ENCODE data around the gene CTBS.

Gene CTBS

DNA sequence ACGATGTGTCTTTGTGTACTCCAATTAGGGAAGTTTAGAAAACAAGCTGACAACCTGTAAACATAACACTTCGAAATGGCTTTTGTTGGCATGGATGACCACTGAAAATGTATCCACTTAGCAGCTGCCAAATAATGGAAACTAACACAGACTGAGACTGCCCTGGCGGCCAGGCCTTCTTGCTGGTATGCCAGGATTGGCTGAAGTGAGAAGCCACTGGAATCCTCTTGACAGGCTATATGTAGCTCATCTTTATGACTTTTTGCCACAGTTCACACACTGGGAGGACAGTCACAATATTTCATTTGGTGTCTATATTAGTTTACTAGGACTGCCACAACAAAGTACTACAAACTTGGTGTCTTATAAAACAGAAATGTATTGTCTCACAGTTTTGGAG, 12.9 kb upstream of the CTBS start:
- H4K20me1 ChIP-seq (ENCODE audit: insufficient read depth, low read length): no peaks in the 10 kb centered on the region
- H2AFZ ChIP-seq (ENCODE audit: low read length): no peak overlapping the region
- H3K4me1 ChIP-seq (ENCODE audit: low read length): 0 out of 2 replicates have a peak, but pooled peaks cover 5% of the 10 kb centered on the region
- no peak overlapping the region for H3K9ac ChIP-seq (ENCODE audit: low read length)
- H3K9me2 ChIP-seq (replicated peaks; ENCODE audit: insufficient read depth, low read length): no peaks in the 10 kb centered on the region
- H3F3A ChIP-seq (ENCODE audit: insufficient read depth, low read length): peaks cover 12% of the 10 kb centered on the region
- no peaks in the 10 kb centered on the region for H3K36me3 ChIP-seq (replicated peaks; ENCODE audit: insufficient read depth, low read length)
- no peak overlapping the region for H3K27ac ChIP-seq (ENCODE audit: low read length)
- H3K9me3 ChIP-seq (replicated peaks; ENCODE audit: insufficient read depth, low read length): no peaks in the 10 kb centered on the region
- TF ChIP-seq, protein P1, sequence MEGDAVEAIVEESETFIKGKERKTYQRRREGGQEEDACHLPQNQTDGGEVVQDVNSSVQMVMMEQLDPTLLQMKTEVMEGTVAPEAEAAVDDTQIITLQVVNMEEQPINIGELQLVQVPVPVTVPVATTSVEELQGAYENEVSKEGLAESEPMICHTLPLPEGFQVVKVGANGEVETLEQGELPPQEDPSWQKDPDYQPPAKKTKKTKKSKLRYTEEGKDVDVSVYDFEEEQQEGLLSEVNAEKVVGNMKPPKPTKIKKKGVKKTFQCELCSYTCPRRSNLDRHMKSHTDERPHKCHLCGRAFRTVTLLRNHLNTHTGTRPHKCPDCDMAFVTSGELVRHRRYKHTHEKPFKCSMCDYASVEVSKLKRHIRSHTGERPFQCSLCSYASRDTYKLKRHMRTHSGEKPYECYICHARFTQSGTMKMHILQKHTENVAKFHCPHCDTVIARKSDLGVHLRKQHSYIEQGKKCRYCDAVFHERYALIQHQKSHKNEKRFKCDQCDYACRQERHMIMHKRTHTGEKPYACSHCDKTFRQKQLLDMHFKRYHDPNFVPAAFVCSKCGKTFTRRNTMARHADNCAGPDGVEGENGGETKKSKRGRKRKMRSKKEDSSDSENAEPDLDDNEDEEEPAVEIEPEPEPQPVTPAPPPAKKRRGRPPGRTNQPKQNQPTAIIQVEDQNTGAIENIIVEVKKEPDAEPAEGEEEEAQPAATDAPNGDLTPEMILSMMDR (IDR thresholded peaks at IDR 0.05; ENCODE audit: low read length): no peak
- no peak for TF ChIP-seq EZH2 (optimal IDR thresholded peaks at IDR 0.05; ENCODE audit: low read depth, low read length)
- TF ChIP-seq EZH2phosphoT487 (IDR thresholded peaks at IDR 0.05; ENCODE audit: low read length): no peak
- H3K4me2 ChIP-seq (ENCODE audit: low read depth, low read length): no peak overlapping the region
- H3K4me3 ChIP-seq (ENCODE audit: low read length): no peak overlapping the region
- no peak for DNase-seq
- H3K27me3 ChIP-seq (replicated peaks; ENCODE audit: insufficient read depth, low read length): no peaks in the 10 kb centered on the region
- H3K79me2 ChIP-seq (ENCODE audit: low read length): no peaks in the 10 kb centered on the region

DNA sequence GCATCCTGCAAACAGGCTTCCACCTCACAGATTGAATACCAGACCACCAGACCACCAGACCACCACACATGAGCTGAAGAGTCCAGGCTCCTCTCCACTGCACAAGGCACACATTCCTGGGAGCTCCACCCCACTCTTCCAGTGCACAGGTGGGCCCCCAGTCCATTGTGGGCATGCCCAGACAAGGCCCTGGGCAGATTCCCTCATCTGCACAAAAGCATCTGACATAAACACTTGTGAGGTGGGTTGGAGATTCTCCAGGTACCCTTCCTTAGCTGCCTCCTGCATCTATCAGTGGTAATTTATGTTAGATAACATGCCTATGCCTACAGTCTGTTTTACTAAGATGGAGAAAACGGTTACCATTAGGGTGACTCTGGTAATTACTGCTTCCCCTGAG, 11.6 kb upstream of the CTBS start:
- H3K79me2 ChIP-seq (ENCODE audit: low read length): no peaks in the 10 kb centered on the region
- no peak overlapping the region for H3K4me3 ChIP-seq (ENCODE audit: low read length)
- no peaks in the 10 kb centered on the region for H3K9me3 ChIP-seq (replicated peaks; ENCODE audit: insufficient read depth, low read length)
- H3K36me3 ChIP-seq (replicated peaks; ENCODE audit: insufficient read depth, low read length): no peaks in the 10 kb centered on the region
- no peaks in the 10 kb centered on the region for H3K27me3 ChIP-seq (replicated peaks; ENCODE audit: insufficient read depth, low read length)
- 0 out of 2 replicates have a peak, but pooled peaks cover 5% of the 10 kb centered on the region for H3K4me1 ChIP-seq (ENCODE audit: low read length)
- TF ChIP-seq, protein P1 (IDR thresholded peaks at IDR 0.05; ENCODE audit: low read length): no peak
- TF ChIP-seq EZH2 (optimal IDR thresholded peaks at IDR 0.05; ENCODE audit: low read depth, low read length): no peak
- TF ChIP-seq EZH2phosphoT487 (IDR thresholded peaks at IDR 0.05; ENCODE audit: low read length): no peak
- DNase-seq: no peak
- H3K9ac ChIP-seq (ENCODE audit: low read length): no peak overlapping the region
- no peak overlapping the region for H3K27ac ChIP-seq (ENCODE audit: low read length)
- H3F3A ChIP-seq (ENCODE audit: insufficient read depth, low read length): peaks cover 12% of the 10 kb centered on the region
- H3K4me2 ChIP-seq (ENCODE audit: low read depth, low read length): no peak overlapping the region
- H2AFZ ChIP-seq (ENCODE audit: low read length): no peak overlapping the region
- no peaks in the 10 kb centered on the region for H4K20me1 ChIP-seq (ENCODE audit: insufficient read depth, low read length)
- H3K9me2 ChIP-seq (replicated peaks; ENCODE audit: insufficient read depth, low read length): no peaks in the 10 kb centered on the region

DNA sequence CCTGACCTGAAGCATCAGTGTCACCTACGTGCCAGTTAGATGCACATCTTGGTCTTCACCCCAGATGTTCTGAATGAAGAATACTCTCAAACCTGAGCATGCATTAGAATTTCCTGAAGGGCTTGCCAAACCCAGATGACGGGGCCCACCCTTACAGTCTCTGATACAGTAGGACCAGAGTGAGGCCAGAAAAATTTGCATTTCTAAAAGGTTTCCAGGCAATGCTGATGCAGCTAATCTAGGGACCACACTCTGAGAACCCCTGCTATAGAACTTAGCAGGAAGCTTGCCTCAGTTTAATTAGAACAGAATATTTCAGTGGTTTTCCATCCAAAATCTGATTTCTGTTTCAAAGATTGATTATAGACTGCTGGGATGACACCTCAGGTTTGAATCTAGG, 9.9 kb upstream of the CTBS start:
- DNase-seq: peak; percentile 51
- H4K20me1 ChIP-seq (ENCODE audit: insufficient read depth, low read length): no peaks in the 10 kb centered on the region
- H3K27ac ChIP-seq (ENCODE audit: low read length): peak overlapping the region; percentile 67; the same call in 1 of the 2 replicates
- H3K9ac ChIP-seq (ENCODE audit: low read length): peak overlapping the region; percentile 5; the same call in 1 of the 2 replicates
- no peaks in the 10 kb centered on the region for H3K9me2 ChIP-seq (replicated peaks; ENCODE audit: insufficient read depth, low read length)
- H3K9me3 ChIP-seq (replicated peaks; ENCODE audit: insufficient read depth, low read length): no peaks in the 10 kb centered on the region
- TF ChIP-seq EZH2 (optimal IDR thresholded peaks at IDR 0.05; ENCODE audit: low read depth, low read length): no peak
- TF ChIP-seq, protein P1 (IDR thresholded peaks at IDR 0.05; ENCODE audit: low read length): no peak
- no peak for TF ChIP-seq EZH2phosphoT487 (IDR thresholded peaks at IDR 0.05; ENCODE audit: low read length)
- peak overlapping the region; percentile 55; the same call in 1 of the 2 replicates for H3K4me2 ChIP-seq (ENCODE audit: low read depth, low read length)
- no peaks in the 10 kb centered on the region for H3K79me2 ChIP-seq (ENCODE audit: low read length)
- 0 out of 2 replicates have a peak, but pooled peaks cover 5% of the 10 kb centered on the region for H3K4me1 ChIP-seq (ENCODE audit: low read length)
- H3K27me3 ChIP-seq (replicated peaks; ENCODE audit: insufficient read depth, low read length): no peaks in the 10 kb centered on the region
- peaks cover 12% of the 10 kb centered on the region for H3F3A ChIP-seq (ENCODE audit: insufficient read depth, low read length)
- peak overlapping the region; percentile 52 for H2AFZ ChIP-seq (ENCODE audit: low read length)
- H3K36me3 ChIP-seq (replicated peaks; ENCODE audit: insufficient read depth, low read length): no peaks in the 10 kb centered on the region
- H3K4me3 ChIP-seq (ENCODE audit: low read length): peak overlapping the region; percentile 36

All from MM.1S (cell line).